Activated T-cell treated with anti-CD3 and anti-CD28 coated beads, Interleukin-2, amount 50 U/mL, for 1 hour (primary cell): ENCODE data around the gene CELSR3.

ENCODE experiments used
- DNase-seq: peaks from one replicate; pipeline ENCODE4 v3.0.0-alpha.2; 2020

CELSR3 gene

GRCh38 chr3:48685603-48686511 is 23.2 kb upstream of the CELSR3 start, which contains the start of gene NCKIPSD:
TSS of gene NCKIPSD (minus strand) at chr3:48685915. CDS start at chr3:48685807, 108 bp downstream.
- peak; percentile 97 for DNase-seq

- DNase-seq: no peak
Measured at GRCh38 chr3:48685293-48685602, 22.6 kb upstream of the CELSR3 start.

GRCh38 chr3:48684480-48685143 is 21.9 kb upstream of the CELSR3 start:
- DNase-seq: no peak

- DNase-seq: no peak
Measured at GRCh38 chr3:48684054-48684349, 21.3 kb upstream of the CELSR3 start.

- DNase-seq: no peak
Measured at GRCh38 chr3:48682786-48683185, 20.1 kb upstream of the CELSR3 start.

GRCh38 chr3:48681974-48682610 is 19.4 kb upstream of the CELSR3 start:
- DNase-seq: no peak

GRCh38 chr3:48681541-48681880 is 18.8 kb upstream of the CELSR3 start:
- DNase-seq: no peak

- DNase-seq: no peak
Measured at GRCh38 chr3:48680811-48681540, 18.3 kb upstream of the CELSR3 start.

GRCh38 chr3:48679411-48680391 is 17.0 kb upstream of the CELSR3 start:
- no peak for DNase-seq

- no peak for DNase-seq
Measured at GRCh38 chr3:48678566-48679380, 16.1 kb upstream of the CELSR3 start.

GRCh38 chr3:48678056-48678455 is 15.4 kb upstream of the CELSR3 start:
- no peak for DNase-seq

GRCh38 chr3:48674505-48674904 is 11.8 kb upstream of the CELSR3 start:
- DNase-seq: no peak

GRCh38 chr3:48672522-48672921 is 9.8 kb upstream of the CELSR3 start:
- DNase-seq: no peak

- no peak for DNase-seq
Measured at GRCh38 chr3:48664929-48665328, 2.2 kb upstream of the CELSR3 start.

GRCh38 chr3:48664313-48664644 is 1.6 kb upstream of the CELSR3 start:
- DNase-seq: no peak

- DNase-seq: peak; percentile 83
Measured at GRCh38 chr3:48663489-48664312, 1.0 kb upstream of the CELSR3 start.

- no peak for DNase-seq
Measured at GRCh38 chr3:48662145-48662752, 437 bp downstream of the CELSR3 start.

GRCh38 chr3:48661501-48662144 is 1.1 kb downstream of the CELSR3 start:
- peak; percentile 82 for DNase-seq

- no peak for DNase-seq
Measured at GRCh38 chr3:48660800-48661400, 1.8 kb downstream of the CELSR3 start.
